MG63 (cell line): ENCODE results near the gene LPP. TPM values are rescaled to one million over a fixed set of nuclear protein-coding genes. Genes with fewer than 3 reads are reported as not detected.

Source experiments
- DNase-seq: peaks from one replicate; pipeline ENCODE4 v3.0.0-alpha.2; 2020
- H3K27me3 ChIP-seq: fragments of 250-450 bp; sonication (Bioruptor Pico); 2 replicates; pipeline ENCODE4 v1.5.1; 2020; ENCODE audit warnings: mild to moderate bottlenecking, moderate library complexity
- H3K36me3 ChIP-seq: fragments of 250-450 bp; sonication (Bioruptor Pico); 2 replicates; pipeline ENCODE4 v1.5.1; 2020; ENCODE audit warnings: mild to moderate bottlenecking, moderate library complexity
- H3K4me3 ChIP-seq: fragments of 250-450 bp; sonication (Bioruptor Pico); 2 replicates; pipeline ENCODE4 v1.5.1; 2020; ENCODE audit warnings: mild to moderate bottlenecking, moderate library complexity
- H3K9me3 ChIP-seq: fragments of 250-450 bp; sonication (Bioruptor Pico); 2 replicates; pipeline ENCODE4 v1.5.1; 2020; ENCODE audit warnings: mild to moderate bottlenecking, moderate library complexity
- total RNA-seq: library from RNA; depleted of rRNA; stranded (reverse); fragments of >200 nt; shearing (Covaris generic); gene quantifications from 2 replicates; pipeline ENCODE4 v1.2.3, GENCODE V29; 2014; ENCODE audit warnings: low replicate concordance

The LPP gene
- total RNA-seq, 1 experiment from 2014 or later: 7.9 TPM

GRCh38 chr3:188299708-188300107 lies 145.8 kb downstream of the LPP start:
- DNase-seq: no peak
- Histone ChIP-seq H3K36me3 (no peaks in the 10 kb centered on the region), H3K4me3 (no peak overlapping the region), H3K27me3 (no peaks in the 10 kb centered on the region), H3K9me3 (no peaks in the 10 kb centered on the region)

- DNase-seq: no peak
- Histone ChIP-seq H3K36me3 (no peaks in the 10 kb centered on the region), H3K4me3 (no peak overlapping the region), H3K9me3 (no peaks in the 10 kb centered on the region), H3K27me3 (no peaks in the 10 kb centered on the region)
These were observed 147.2 kb downstream of the LPP start for GRCh38 chr3:188301147-188301546.

DNA sequence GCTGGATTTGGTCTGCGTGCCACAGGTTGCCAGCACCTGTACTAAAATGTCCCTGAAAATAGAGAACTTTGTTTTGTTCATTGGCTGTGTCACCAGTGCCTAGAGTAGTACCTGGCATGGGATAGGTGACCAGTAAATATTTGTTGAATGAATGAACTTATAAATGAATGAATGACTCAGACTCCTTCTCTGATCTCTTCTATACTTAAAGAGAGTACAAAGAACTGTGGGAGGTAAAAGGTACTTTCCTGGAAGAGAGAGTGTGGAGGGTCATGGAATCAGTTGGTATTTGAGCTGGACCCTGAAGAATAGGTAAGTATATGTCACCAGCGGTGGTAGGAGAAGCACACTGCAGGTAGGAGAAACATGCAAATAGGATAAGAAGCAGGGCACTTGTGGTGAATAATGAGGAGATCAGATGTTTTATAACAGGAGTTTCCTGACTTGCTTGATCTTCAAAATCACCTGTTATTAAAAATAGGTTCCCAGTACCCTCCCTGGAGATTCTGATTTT lies 149.4 kb downstream of the LPP start:
- Histone ChIP-seq H3K9me3 (no peaks in the 10 kb centered on the region), H3K27me3 (no peaks in the 10 kb centered on the region), H3K4me3 (no peak overlapping the region), H3K36me3 (no peaks in the 10 kb centered on the region)
- no peak for DNase-seq

DNA sequence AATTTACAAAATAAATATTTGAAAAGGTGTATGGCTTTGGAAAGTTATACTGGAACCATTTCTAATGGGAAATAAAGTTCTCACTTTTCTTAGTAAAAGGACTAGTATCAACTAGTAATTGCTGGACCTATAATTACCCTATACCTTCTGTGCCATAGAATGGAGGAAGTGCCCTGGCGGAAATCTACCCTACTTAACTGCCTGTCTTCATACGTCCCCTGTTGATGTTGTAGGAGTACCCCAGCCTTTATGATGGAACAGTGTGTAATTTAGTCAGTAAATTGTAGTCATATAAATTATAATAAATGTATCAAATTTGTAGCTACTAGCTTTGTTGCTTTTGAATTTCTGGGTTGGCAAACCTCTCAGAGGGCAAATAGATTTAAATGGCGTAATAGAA lies 149.9 kb downstream of the LPP start:
- no peak for DNase-seq
- no peak overlapping the region for H3K4me3 ChIP-seq
- no peaks in the 10 kb centered on the region for H3K36me3 ChIP-seq
- H3K9me3 ChIP-seq: no peaks in the 10 kb centered on the region
- no peaks in the 10 kb centered on the region for H3K27me3 ChIP-seq

- Histone ChIP-seq H3K4me3 (no peak overlapping the region), H3K27me3 (no peaks in the 10 kb centered on the region), H3K36me3 (no peaks in the 10 kb centered on the region), H3K9me3 (no peaks in the 10 kb centered on the region)
- DNase-seq: no peak
These were observed 150.5 kb downstream of the LPP start for GRCh38 chr3:188304501-188304900.

DNA sequence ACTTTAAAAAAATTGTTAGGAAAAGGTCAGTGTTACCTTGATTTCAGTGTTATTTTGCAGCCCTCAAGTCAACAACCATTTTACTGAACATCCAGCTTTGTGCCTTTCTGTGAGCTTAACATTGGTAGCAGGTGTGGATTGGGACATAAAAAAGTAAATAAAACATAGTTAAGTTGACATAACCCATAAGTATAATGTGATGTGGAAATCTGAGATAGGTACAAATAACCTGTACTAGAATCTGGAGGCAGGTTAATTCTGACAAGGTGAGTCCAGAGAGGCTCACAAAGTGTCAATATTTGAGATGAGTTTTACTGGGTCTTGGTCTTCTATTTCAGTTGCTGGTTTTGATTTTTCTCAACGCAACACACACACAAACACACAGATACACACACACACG lies 151.3 kb downstream of the LPP start:
- no peak for DNase-seq
- no peaks in the 10 kb centered on the region for H3K9me3 ChIP-seq
- H3K27me3 ChIP-seq: no peaks in the 10 kb centered on the region
- H3K4me3 ChIP-seq: no peak overlapping the region
- H3K36me3 ChIP-seq: no peaks in the 10 kb centered on the region

- Histone ChIP-seq H3K9me3 (no peaks in the 10 kb centered on the region), H3K36me3 (no peaks in the 10 kb centered on the region), H3K27me3 (no peaks in the 10 kb centered on the region), H3K4me3 (no peak overlapping the region)
- no peak for DNase-seq
These were observed 152.6 kb downstream of the LPP start for GRCh38 chr3:188306435-188307005.

- no peaks in the 10 kb centered on the region; the same call in 1 of the 2 replicates for H3K9me3 ChIP-seq
- H3K36me3 ChIP-seq: no peaks in the 10 kb centered on the region
- no peak for DNase-seq
These were observed 155.7 kb downstream of the LPP start for GRCh38 chr3:188309437-188310269.

DNA sequence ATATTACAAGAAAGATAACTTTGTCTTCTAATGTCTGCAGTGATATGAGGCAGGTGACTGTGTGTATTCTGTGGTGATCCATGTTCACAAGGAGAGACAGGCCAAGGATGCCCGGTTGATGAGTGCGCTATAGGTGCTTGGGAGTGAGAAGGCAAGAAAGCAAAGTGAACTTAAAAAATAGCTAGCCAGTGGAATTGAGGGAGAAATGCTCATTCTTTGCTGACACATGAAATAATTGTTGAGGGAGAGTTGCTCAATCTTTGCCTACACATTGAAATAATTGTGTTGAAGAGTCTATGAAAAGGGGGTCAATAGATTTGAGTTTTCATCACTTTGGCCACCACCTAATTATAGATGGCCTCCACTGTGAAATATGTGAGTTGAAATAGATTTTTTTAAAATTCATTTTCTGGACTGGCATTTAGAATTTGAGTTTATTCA lies 156.3 kb downstream of the LPP start:
- no peaks in the 10 kb centered on the region for H3K27me3 ChIP-seq
- no peak for DNase-seq
- H3K36me3 ChIP-seq: no peaks in the 10 kb centered on the region
- H3K9me3 ChIP-seq: no peaks in the 10 kb centered on the region; the same call in 1 of the 2 replicates
- H3K4me3 ChIP-seq: no peak overlapping the region

More at GRCh38 chr3:188309437-188310269, 155.7 kb downstream of the LPP start:
- no peaks in the 10 kb centered on the region for H3K27me3 ChIP-seq
- H3K4me3 ChIP-seq: no peak overlapping the region

DNA sequence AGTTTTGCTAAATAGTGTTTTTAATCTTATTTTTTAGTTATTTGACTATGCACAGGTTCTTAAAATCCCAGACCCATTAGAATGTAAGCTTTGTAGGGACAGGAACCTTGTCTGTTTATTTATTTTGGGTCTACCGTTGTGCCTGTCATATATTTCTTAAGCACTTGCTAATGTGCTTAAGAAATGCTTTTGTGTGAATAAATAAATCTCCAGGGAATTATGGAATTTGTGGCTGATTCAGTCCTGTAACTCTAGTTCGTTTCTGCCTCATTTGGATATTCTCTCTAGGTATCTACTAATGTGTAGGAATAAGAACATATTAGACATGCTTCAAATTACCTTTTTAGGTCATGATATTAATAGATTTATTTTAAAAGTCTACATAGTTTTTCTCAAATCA lies 161.6 kb downstream of the LPP start:
- DNase-seq: no peak
- H3K27me3 ChIP-seq: no peaks in the 10 kb centered on the region
- H3K4me3 ChIP-seq: no peak overlapping the region
- H3K9me3 ChIP-seq: no peaks in the 10 kb centered on the region; the same call in 1 of the 2 replicates
- no peaks in the 10 kb centered on the region for H3K36me3 ChIP-seq

DNA sequence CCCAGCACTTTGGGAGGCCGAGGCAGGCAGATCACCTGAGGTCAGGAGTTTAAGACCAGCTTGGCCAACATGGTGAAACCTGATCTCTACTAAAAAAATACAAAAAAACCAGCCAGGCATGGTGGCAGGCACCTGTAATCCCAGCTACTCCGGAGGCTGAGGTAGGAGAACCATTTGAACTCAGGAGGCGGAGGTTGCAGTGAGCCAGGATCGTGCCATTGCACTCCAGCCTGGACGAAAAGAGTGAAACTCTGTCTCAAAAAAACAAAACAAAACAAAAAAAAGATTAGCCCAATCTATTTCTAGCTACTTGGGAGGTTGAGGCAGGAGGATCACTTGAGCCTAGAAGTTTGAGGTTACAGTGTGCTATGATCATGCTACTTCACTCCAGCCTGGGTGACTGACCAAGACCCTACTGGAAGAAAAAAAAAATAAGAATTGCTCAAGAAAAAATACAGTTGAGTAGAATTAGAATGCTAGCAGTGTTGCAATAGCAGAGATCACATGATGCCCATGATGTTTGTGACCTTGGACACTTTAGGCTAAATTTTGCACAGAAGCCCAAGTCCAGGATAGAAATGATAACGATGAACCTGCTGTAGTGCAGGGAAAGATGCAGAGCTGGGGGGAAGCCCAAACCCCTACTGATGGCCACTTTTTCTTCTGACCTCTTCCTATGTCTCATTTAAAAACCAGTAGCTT lies 162.2 kb downstream of the LPP start:
- H3K27me3 ChIP-seq: no peaks in the 10 kb centered on the region
- no peak overlapping the region for H3K4me3 ChIP-seq
- DNase-seq: no peak

GRCh38 chr3:188316723-188317070 lies 162.7 kb downstream of the LPP start:
- no peak for DNase-seq
- no peaks in the 10 kb centered on the region; the same call in 1 of the 2 replicates for H3K9me3 ChIP-seq
- no peak overlapping the region for H3K4me3 ChIP-seq
- H3K36me3 ChIP-seq: no peaks in the 10 kb centered on the region
- H3K27me3 ChIP-seq: no peaks in the 10 kb centered on the region

More for the DNA sequence above, 162.2 kb downstream of the LPP start:
- Histone ChIP-seq H3K9me3 (no peaks in the 10 kb centered on the region; the same call in 1 of the 2 replicates), H3K36me3 (no peaks in the 10 kb centered on the region)

- no peaks in the 10 kb centered on the region for H3K9me3 ChIP-seq
- DNase-seq: no peak
- H3K27me3 ChIP-seq: no peaks in the 10 kb centered on the region
- H3K4me3 ChIP-seq: no peak overlapping the region
- no peaks in the 10 kb centered on the region for H3K36me3 ChIP-seq
These were observed 165.6 kb downstream of the LPP start for GRCh38 chr3:188319569-188319968.

DNA sequence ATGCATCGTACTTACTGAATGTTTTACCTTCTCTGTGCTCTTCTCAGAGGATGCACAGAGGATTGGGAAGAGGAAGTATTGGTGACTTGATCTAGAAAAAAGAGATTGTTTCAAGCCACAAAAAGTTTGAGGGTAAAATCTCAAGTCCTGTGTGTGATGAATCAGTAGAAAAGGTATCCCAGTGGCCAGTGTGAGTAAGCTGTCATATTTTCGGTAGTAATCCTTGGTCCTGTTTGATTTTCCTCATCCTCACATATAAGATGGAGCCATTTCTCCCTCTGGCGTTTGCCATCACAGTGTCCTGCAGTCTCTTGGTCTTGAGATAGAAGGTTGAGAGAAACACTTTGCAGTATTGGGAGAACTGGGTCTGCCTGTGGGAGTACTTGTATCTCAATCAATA lies 166.8 kb downstream of the LPP start:
- DNase-seq: no peak
- no peak overlapping the region for H3K4me3 ChIP-seq
- no peaks in the 10 kb centered on the region for H3K9me3 ChIP-seq
- H3K36me3 ChIP-seq: no peaks in the 10 kb centered on the region
- no peaks in the 10 kb centered on the region for H3K27me3 ChIP-seq

- H3K4me3 ChIP-seq: no peak overlapping the region
- H3K27me3 ChIP-seq: no peaks in the 10 kb centered on the region
- no peaks in the 10 kb centered on the region for H3K9me3 ChIP-seq
- DNase-seq: no peak
- no peaks in the 10 kb centered on the region for H3K36me3 ChIP-seq
These were observed 167.3 kb downstream of the LPP start for GRCh38 chr3:188321258-188321657.

- Histone ChIP-seq H3K9me3 (no peaks in the 10 kb centered on the region), H3K27me3 (no peaks in the 10 kb centered on the region), H3K36me3 (no peaks in the 10 kb centered on the region; the same call in 1 of the 2 replicates), H3K4me3 (no peak overlapping the region)
- DNase-seq: no peak
These were observed 168.4 kb downstream of the LPP start for GRCh38 chr3:188322135-188322887.
